IMR-90 (cell line): ENCODE measurements around the gene TCERG1. TPM values are rescaled to one million over a fixed set of nuclear protein-coding genes. Genes with fewer than 3 reads are reported as not detected.

Experiments used
- ATAC-seq: fragments of 200-7000 bp; cut with Tn5 transposase; 2 replicates; pipeline ENCODE4 v1.9.1; 2020; ENCODE audit warnings: low read depth, mild to moderate bottlenecking, moderate library complexity
- BruUV-seq: library from RNA; stranded (reverse); fragments of 400-500 nt; replicated peaks from 2 replicates; lab custom pipeline; 2021; lab: Mats Ljungman, UMichigan
- CTCF ChIA-PET: fragments of 300-600 bp; formaldehyde crosslinking; extraction: SDS; loops from one replicate; lab custom pipeline; 2021; ENCODE audit warnings: antibody characterized with exemption; lab: Yijun Ruan, JAX
- POLR2A ChIA-PET: fragments of 300-600 bp; sonication (Branson Sonifier 250); formaldehyde crosslinking; loops from one replicate; lab custom pipeline; 2022; ENCODE audit warnings: antibody characterized with exemption; ENCODE audit not compliant: unreplicated experiment; lab: Charles Lee
- DNase-seq: peaks from one replicate; pipeline ENCODE4 v3.0.0; 2013
- H2AFZ ChIP-seq: replicated peaks from 2 replicates; pipeline ENCODE3; 2013; ENCODE audit warnings: low read length, mild to moderate bottlenecking; ENCODE audit not compliant: poor library complexity
- H2AK5ac ChIP-seq: 2 replicates; pipeline ENCODE4 v1.6.1; 2013; ENCODE audit warnings: low read depth, low read length, inconsistent platforms
- H2AK9ac ChIP-seq: replicated peaks from 2 replicates; pipeline ENCODE3; 2013; ENCODE audit warnings: mild to moderate bottlenecking, low read depth, low read length, moderate library complexity; ENCODE audit not compliant: poor library complexity
- H2BK120ac ChIP-seq: 2 replicates; pipeline ENCODE4 v1.6.1; 2013; ENCODE audit warnings: low read depth, low read length, inconsistent platforms
- H2BK15ac ChIP-seq: 3 replicates; pipeline ENCODE4 v1.6.1; 2013; ENCODE audit warnings: low read depth, low read length, inconsistent platforms
- H2BK20ac ChIP-seq: 2 replicates; pipeline ENCODE4 v1.6.1; 2013; ENCODE audit warnings: low read depth, mild to moderate bottlenecking, inconsistent platforms, low read length, moderate library complexity
- H2BK5ac ChIP-seq: 2 replicates; pipeline ENCODE4 v1.6.1; 2013; ENCODE audit warnings: mild to moderate bottlenecking, low read depth, low read length, inconsistent platforms; ENCODE audit not compliant: poor library complexity, severe bottlenecking
- H3K14ac ChIP-seq: replicated peaks from 2 replicates; pipeline ENCODE4 v1.6.1; 2013; ENCODE audit warnings: low read depth, low read length, inconsistent platforms
- H3K18ac ChIP-seq: 2 replicates; pipeline ENCODE4 v1.6.1; 2013; ENCODE audit warnings: low read depth, low read length, control low read depth
- H3K23ac ChIP-seq: 2 replicates; pipeline ENCODE4 v1.6.1; 2013; ENCODE audit warnings: low read depth, low read length, inconsistent platforms
- H3K27ac ChIP-seq: 2 replicates; pipeline ENCODE4 v1.5.1; 2013; ENCODE audit warnings: mild to moderate bottlenecking, control low read depth, low read length; ENCODE audit not compliant: insufficient read depth
- H3K27me3 ChIP-seq: 2 replicates; pipeline ENCODE4 v1.6.1; 2013; ENCODE audit warnings: low read length; ENCODE audit not compliant: control insufficient read depth, insufficient read depth
- H3K36me3 ChIP-seq: 2 replicates; pipeline ENCODE4 v1.6.1; 2013; ENCODE audit warnings: low read length, mixed read lengths; ENCODE audit not compliant: control insufficient read depth, insufficient read depth
- H3K4ac ChIP-seq: 2 replicates; pipeline ENCODE4 v1.6.1; 2013; ENCODE audit warnings: low read depth, low read length, inconsistent platforms
- H3K4me1 ChIP-seq: 2 replicates; pipeline ENCODE4 v1.6.1; 2013; ENCODE audit warnings: low read length, mixed read lengths; ENCODE audit not compliant: control insufficient read depth, insufficient read depth
- H3K4me2 ChIP-seq: 2 replicates; pipeline ENCODE4 v1.6.1; 2013; ENCODE audit warnings: low read depth, mild to moderate bottlenecking, control low read depth, low read length, moderate library complexity
- H3K4me3 ChIP-seq: 2 replicates; pipeline ENCODE4 v1.5.1; 2013; ENCODE audit warnings: low read depth, mild to moderate bottlenecking, control low read depth, low read length, moderate library complexity; ENCODE audit not compliant: insufficient read depth
- H3K56ac ChIP-seq: 2 replicates; pipeline ENCODE4 v1.6.1; 2013; ENCODE audit warnings: low read length, inconsistent platforms; ENCODE audit not compliant: insufficient read depth; ENCODE audit errors: extremely low read depth
- H3K79me1 ChIP-seq, 2 experiments: 2 replicates each; pipeline ENCODE4 v1.6.1; 2013; ENCODE audit warnings: low read length in 2 of 2, inconsistent platforms in 1 of 2, low read depth in 1 of 2
- H3K9ac ChIP-seq: 2 replicates; pipeline ENCODE4 v1.6.1; 2013; ENCODE audit warnings: low read depth, low read length, control low read depth
- H3K9me1 ChIP-seq: 2 replicates; pipeline ENCODE4 v1.6.1; 2013; ENCODE audit warnings: low read length, inconsistent platforms; ENCODE audit not compliant: insufficient read depth
- H3K9me3 ChIP-seq: 2 replicates; pipeline ENCODE4 v1.6.1; 2013; ENCODE audit warnings: low read length; ENCODE audit not compliant: control insufficient read depth, insufficient read depth
- H4K20me1 ChIP-seq: 2 replicates; pipeline ENCODE4 v1.6.1; 2013; ENCODE audit warnings: low read length, inconsistent platforms; ENCODE audit not compliant: insufficient read depth
- H4K5ac ChIP-seq: 2 replicates; pipeline ENCODE4 v1.6.1; 2013; ENCODE audit warnings: mild to moderate bottlenecking, low read depth, low read length, control low read depth
- H4K8ac ChIP-seq, 2 experiments: 2 replicates each; pipeline ENCODE4 v1.6.1; 2013; ENCODE audit warnings: low read depth in 2 of 2, low read length in 2 of 2, control low read depth in 1 of 2, inconsistent platforms in 1 of 2
- H4K91ac ChIP-seq: 2 replicates; pipeline ENCODE4 v1.6.1; 2013; ENCODE audit warnings: low read depth, low read length, inconsistent platforms; ENCODE audit not compliant: insufficient read depth
- BHLHE40 ChIP-seq: fragments of 150-350 bp; IDR thresholded peaks from 2 replicates; pipeline ENCODE4 v1.6.1; 2016; ENCODE audit warnings: mild to moderate bottlenecking, low read depth, low read length
- CEBPB ChIP-seq: IDR thresholded peaks from 2 replicates; pipeline ENCODE4 v1.6.1; 2012; ENCODE audit warnings: low read depth, low read length, improper control_type of control experiment
- CHD1 ChIP-seq: IDR thresholded peaks from 2 replicates; pipeline ENCODE4 v1.6.1; 2012; ENCODE audit warnings: low read depth, low read length, improper control_type of control experiment
- CTCF ChIP-seq: conservative IDR thresholded peaks from 2 replicates; pipeline ENCODE4 v1.5.1; 2012; ENCODE audit warnings: mild to moderate bottlenecking, low read depth, low read length, improper control_type of control experiment
- FOS ChIP-seq: fragments of 150-350 bp; IDR thresholded peaks from 2 replicates; pipeline ENCODE4 v1.6.1; 2016; ENCODE audit warnings: low read depth, low read length
- POLR2A ChIP-seq: IDR thresholded peaks from 2 replicates; pipeline ENCODE4 v1.6.1; 2012; ENCODE audit warnings: mild to moderate bottlenecking, low read depth, low read length
- RAD21 ChIP-seq: IDR thresholded peaks from 2 replicates; pipeline ENCODE4 v1.6.1; 2012; ENCODE audit warnings: low read length, improper control_type of control experiment
- RCOR1 ChIP-seq: IDR thresholded peaks from 2 replicates; pipeline ENCODE4 v1.6.1; 2012; ENCODE audit warnings: mild to moderate bottlenecking, low read length, improper control_type of control experiment; ENCODE audit not compliant: insufficient replicate concordance
- RFX5 ChIP-seq: IDR thresholded peaks from 2 replicates; pipeline ENCODE4 v1.8.0; 2012; ENCODE audit warnings: low read depth, mild to moderate bottlenecking, low read length, moderate library complexity
- SMC3 ChIP-seq: fragments of 150-350 bp; IDR thresholded peaks from 2 replicates; pipeline ENCODE4 v1.6.1; 2016; ENCODE audit warnings: low read depth, mild to moderate bottlenecking, antibody characterized with exemption, low read length, moderate library complexity
- USF2 ChIP-seq: fragments of 150-350 bp; IDR thresholded peaks from 2 replicates; pipeline ENCODE4 v1.6.1; 2017; ENCODE audit warnings: mild to moderate bottlenecking, antibody characterized with exemption, low read length, low read depth
- WGBS, 2 experiments: methylation state at CpG; one replicate each; pipeline versions ENCODE4 v1.1.5 to v1.1.7; 2013; ENCODE audit warnings: missing lambda C conversion rate in 2 of 2; ENCODE audit not compliant: insufficient read length in 1 of 2; ENCODE audit errors: extremely low coverage in 2 of 2; 5-methylcytosine and 5-hydroxymethylcytosine counted together
- dilution Hi-C: fragments of 300-500 bp; cut with HindIII; formaldehyde crosslinking; loops from one replicate; pipeline ENCODE4 v1.14.3; 2018; ENCODE audit warnings: low sequenced_read_pairs; ENCODE audit not compliant: unreplicated experiment
- in situ Hi-C: fragments of 300-500 bp; cut with MboI; formaldehyde crosslinking; loops from 3 replicates; pipeline ENCODE4 v1.14.3; 2019; ENCODE audit warnings: low sequenced_read_pairs, inconsistent platforms, mixed read lengths
- intact Hi-C: fragments of 100-400 bp; cut with micrococcal nuclease; formaldehyde crosslinking; loops from 2 replicates; pipeline ENCODE4 v1.10.0; 2022
- polyA plus RNA-seq, 3 experiments: library from polyadenylated mRNA; depleted of rRNA; stranded (reverse); fragments of >200 nt; gene quantifications; 2 replicates each; pipeline ENCODE4 v1.2.3, GENCODE V29; 2012; ENCODE audit warnings: low replicate concordance in 1 of 3
- total RNA-seq: library from RNA; depleted of rRNA; stranded (reverse); fragments of >200 nt; gene quantifications from 2 replicates; pipeline ENCODE4 v1.2.3, GENCODE V29; 2012

TCERG1 gene
- total and polyA plus RNA-seq, 2 of the 4 experiments (the other 2 are of a cell fraction), result 21.9 to 44.7 TPM

GRCh38 chr5:146458894-146459293, 11.8 kb downstream of the TCERG1 start:
- H4K20me1 ChIP-seq, result peaks cover 15% of the 10 kb centered on the region
- no peaks in the 10 kb centered on the region for H3K4me1 ChIP-seq
- peaks cover 18 to 31% of the 10 kb centered on the region in 2 experiments for H3K79me1 ChIP-seq
- 100% methylated on average over 2 of the region's 5 CpGs; no CpG with 5 or more reads in 1 of the 2 experiments for WGBS, 2 experiments
- DNase-seq, result no peak
- no peak overlapping the region for H2AK9ac ChIP-seq
- H3K18ac ChIP-seq, result no peak overlapping the region
- dilution Hi-C loops (no loop called here), in situ Hi-C loops (loop anchor here (25.0 kb wide), 1 partner anchor 1953 kb away; no protein-coding TSS in a partner anchor), intact Hi-C loops (no loop called here)
- ChIA-PET POLR2A (no interaction called here), CTCF (no interaction called here)
- ATAC-seq, result no peak
- no peak overlapping the region for H2AK5ac ChIP-seq
- no peak overlapping the region for H2BK15ac ChIP-seq
- no peaks in the 10 kb centered on the region for H3K27me3 ChIP-seq
- H2BK5ac ChIP-seq, result no peak overlapping the region
- BruUV-seq, result no TSS peak
- TF ChIP-seq RAD21 (no peak), BHLHE40 (no peak), RCOR1 (no peak), SMC3 (no peak), POLR2A (no peak), CTCF (no peak), CEBPB (no peak), RFX5 (no peak), USF2 (no peak), FOS (no peak), CHD1 (no peak)
- no peak overlapping the region for H2BK20ac ChIP-seq
- H4K5ac ChIP-seq, result no peak overlapping the region
- no peak overlapping the region for H2AFZ ChIP-seq
- H3K9me1 ChIP-seq, result peaks cover 5% of the 10 kb centered on the region; the same call in 1 of the 2 replicates
- H3K56ac ChIP-seq, result no peak overlapping the region
- no peak overlapping the region for H3K4me2 ChIP-seq
- H4K91ac ChIP-seq, result no peak overlapping the region
- H3K23ac ChIP-seq, result no peak overlapping the region
- H3K36me3 ChIP-seq, result peaks cover 29% of the 10 kb centered on the region
- H3K27ac ChIP-seq, result no peak overlapping the region
- no peaks in the 10 kb centered on the region for H3K9me3 ChIP-seq
- H3K14ac ChIP-seq, result no peak overlapping the region
- no peak overlapping the region for H2BK120ac ChIP-seq
- no peak overlapping the region for H3K9ac ChIP-seq
- no peak overlapping the region for H3K4me3 ChIP-seq
- H3K4ac ChIP-seq, result no peak overlapping the region
- H4K8ac ChIP-seq, result no peak overlapping the region
